Lower lobe of right lung (tissue), 2 donors: ENCODE results near the gene RAPGEF6. TPM values are rescaled to one million over a fixed set of nuclear protein-coding genes. Genes with fewer than 3 reads are reported as not detected.

Source experiments
- ATAC-seq, 2 donors: fragments of 200-7000 bp; cut with Tn5 transposase; one replicate each; pipeline ENCODE4 v1.9.1; 2020 to 2022; ENCODE audit warnings: mild to moderate bottlenecking in 2 of 2, moderate library complexity in 2 of 2
- DNase-seq: peaks from one replicate; pipeline ENCODE4 v3.0.0-alpha.2; 2020
- H3K27ac ChIP-seq: fragments of 200-600 bp; one replicate; pipeline ENCODE4 v1.8.0; 2022
- H3K27me3 ChIP-seq: fragments of 200-600 bp; one replicate; pipeline ENCODE4 v1.8.0; 2022; ENCODE audit warnings: low read depth
- H3K36me3 ChIP-seq: fragments of 200-600 bp; one replicate; pipeline ENCODE4 v1.8.0; 2022; ENCODE audit warnings: mild to moderate bottlenecking
- H3K4me1 ChIP-seq: fragments of 200-600 bp; one replicate; pipeline ENCODE4 v1.8.0; 2022
- H3K4me3 ChIP-seq: fragments of 200-600 bp; one replicate; pipeline ENCODE4 v1.8.0; 2022; ENCODE audit warnings: mild to moderate bottlenecking
- H3K9me3 ChIP-seq: fragments of 200-600 bp; one replicate; pipeline ENCODE4 v1.8.0; 2022
- CTCF ChIP-seq: fragments of 200-600 bp; IDR thresholded peaks from one replicate; pipeline ENCODE4 v1.8.0; 2022; ENCODE audit warnings: antibody characterized with exemption, mild to moderate bottlenecking
- intact Hi-C: fragments of 100-400 bp; cut with DNase I; formaldehyde crosslinking; loops from one replicate; pipeline ENCODE4 v1.11.0; 2022
- total RNA-seq: library from RNA; stranded (reverse); fragmentation: NEBNext Ultra II Directional; extraction: Animal tissue kit (Norgen Biotek cat#: 25700); gene quantifications from one replicate; pipeline ENCODE4 v1.2.1, GENCODE V29; 2021
- donor health status: DM: no; HTN: yes; CAD: no; lungs with severe emphysema.

RAPGEF6 gene
- total RNA-seq, 1 donor from 2014 or later: 21.7 TPM

- H3K27ac ChIP-seq: peak overlapping the region; percentile 21
- ATAC-seq (no peak), DNase-seq (no peak)
- no peaks in the 10 kb centered on the region for H3K4me1 ChIP-seq
- no peaks in the 10 kb centered on the region for H3K27me3 ChIP-seq
- H3K4me3 ChIP-seq: no peak overlapping the region
- intact Hi-C loops: no loop called here
- H3K36me3 ChIP-seq: peaks cover 41% of the 10 kb centered on the region
- no peak for TF ChIP-seq CTCF
- no peaks in the 10 kb centered on the region for H3K9me3 ChIP-seq
Measured at GRCh38 chr5:131654309-131654708, 19.3 kb upstream of the RAPGEF6 start.

DNA sequence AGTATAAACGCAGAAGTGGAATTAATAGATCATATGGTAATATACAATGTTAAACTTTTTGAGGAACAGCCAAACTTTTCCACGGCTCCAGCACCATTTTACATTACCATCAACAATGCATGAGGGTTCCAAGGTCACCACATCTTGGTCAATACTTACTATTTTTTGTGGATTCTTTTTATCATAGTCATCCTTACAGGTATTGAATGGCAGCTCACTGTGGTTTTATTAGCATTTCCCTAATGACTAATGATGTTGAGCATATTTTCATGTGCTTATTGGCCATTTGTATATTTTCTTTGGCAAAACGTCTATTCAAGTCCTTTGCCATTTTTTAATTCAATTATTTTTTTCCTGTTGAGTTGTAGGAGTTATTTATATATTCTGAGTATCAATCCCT, 14.1 kb upstream of the RAPGEF6 start:
- peaks cover 76% of the 10 kb centered on the region for H3K36me3 ChIP-seq
- intact Hi-C loops: no loop called here

GRCh38 chr5:131647048-131647769, 12.2 kb upstream of the RAPGEF6 start:
- H3K4me3 ChIP-seq: no peak overlapping the region
- no peaks in the 10 kb centered on the region for H3K4me1 ChIP-seq
- ATAC-seq (no peak), DNase-seq (no peak)
- H3K9me3 ChIP-seq: no peaks in the 10 kb centered on the region
- no peak overlapping the region for H3K27ac ChIP-seq
- peaks cover 74% of the 10 kb centered on the region for H3K36me3 ChIP-seq
- TF ChIP-seq CTCF: no peak
- H3K27me3 ChIP-seq: no peaks in the 10 kb centered on the region
- intact Hi-C loops: no loop called here

More for the DNA sequence above, 14.1 kb upstream of the RAPGEF6 start:
- no peaks in the 10 kb centered on the region for H3K4me1 ChIP-seq
- no peak for TF ChIP-seq CTCF
- H3K27me3 ChIP-seq: no peaks in the 10 kb centered on the region
- H3K9me3 ChIP-seq: no peaks in the 10 kb centered on the region
- no peak overlapping the region for H3K4me3 ChIP-seq
- ATAC-seq: no peak
- no peak for DNase-seq
- no peak overlapping the region for H3K27ac ChIP-seq

DNA sequence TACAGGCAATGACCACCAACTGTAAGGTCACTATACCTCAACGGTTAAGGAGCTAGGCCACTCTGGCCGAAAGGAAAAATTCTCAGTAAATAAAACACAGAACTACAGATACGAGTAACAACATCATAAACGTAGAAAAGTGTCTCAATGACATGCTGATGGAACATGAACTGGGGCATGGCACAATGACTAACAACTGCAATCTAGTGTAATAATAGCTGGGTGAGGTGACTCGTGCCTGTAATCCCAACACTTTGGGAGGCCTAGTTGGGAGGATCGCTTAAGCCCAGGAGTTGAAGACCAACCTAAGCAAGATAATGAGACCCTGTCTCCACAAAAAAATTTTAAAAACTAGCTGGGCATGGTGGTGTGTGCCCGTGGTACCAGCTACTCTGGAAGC, 9.8 kb upstream of the RAPGEF6 start:
- H3K9me3 ChIP-seq: no peaks in the 10 kb centered on the region
- DNase-seq (no peak), ATAC-seq (no peak)
- no peaks in the 10 kb centered on the region for H3K4me1 ChIP-seq
- no peak for TF ChIP-seq CTCF
- no peaks in the 10 kb centered on the region for H3K27me3 ChIP-seq
- no peak overlapping the region for H3K4me3 ChIP-seq
- peaks cover 52% of the 10 kb centered on the region for H3K36me3 ChIP-seq
- H3K27ac ChIP-seq: no peak overlapping the region
- intact Hi-C loops: no loop called here

- ATAC-seq (no peak), DNase-seq (no peak)
- no peak for TF ChIP-seq CTCF
- H3K4me1 ChIP-seq: no peaks in the 10 kb centered on the region
- H3K36me3 ChIP-seq: peaks cover 47% of the 10 kb centered on the region
- no peaks in the 10 kb centered on the region for H3K27me3 ChIP-seq
- H3K4me3 ChIP-seq: no peak overlapping the region
- no peaks in the 10 kb centered on the region for H3K9me3 ChIP-seq
- intact Hi-C loops: no loop called here
- H3K27ac ChIP-seq: no peak overlapping the region
Measured at GRCh38 chr5:131644370-131644769, 9.3 kb upstream of the RAPGEF6 start.
